Subcutaneous adipose tissue (tissue), 4 donors: ENCODE results near the gene PPP2R2C. TPM values are rescaled to one million over a fixed set of nuclear protein-coding genes. Genes with fewer than 3 reads are reported as not detected.

Experiments used
- total RNA-seq, 4 donors: library from RNA; depleted of rRNA; stranded (reverse); fragments of >200 nt; gene quantifications; one replicate each; pipeline ENCODE4 v1.1.0, GENCODE V29; 2016
- TF ChIP-seq, protein P1 (sequence below): fragments of 450-650 bp; IDR thresholded peaks from one replicate; pipeline ENCODE4 v1.5.1; 2016; ENCODE audit warnings: low read depth, mild to moderate bottlenecking, control low read depth, antibody characterized with exemption, moderate library complexity

Gene PPP2R2C
- total RNA-seq, 4 donors from 2014 or later: 0.17 to 2.0 (median 0.49) TPM; not detected in 1

- TF ChIP-seq, protein P1, sequence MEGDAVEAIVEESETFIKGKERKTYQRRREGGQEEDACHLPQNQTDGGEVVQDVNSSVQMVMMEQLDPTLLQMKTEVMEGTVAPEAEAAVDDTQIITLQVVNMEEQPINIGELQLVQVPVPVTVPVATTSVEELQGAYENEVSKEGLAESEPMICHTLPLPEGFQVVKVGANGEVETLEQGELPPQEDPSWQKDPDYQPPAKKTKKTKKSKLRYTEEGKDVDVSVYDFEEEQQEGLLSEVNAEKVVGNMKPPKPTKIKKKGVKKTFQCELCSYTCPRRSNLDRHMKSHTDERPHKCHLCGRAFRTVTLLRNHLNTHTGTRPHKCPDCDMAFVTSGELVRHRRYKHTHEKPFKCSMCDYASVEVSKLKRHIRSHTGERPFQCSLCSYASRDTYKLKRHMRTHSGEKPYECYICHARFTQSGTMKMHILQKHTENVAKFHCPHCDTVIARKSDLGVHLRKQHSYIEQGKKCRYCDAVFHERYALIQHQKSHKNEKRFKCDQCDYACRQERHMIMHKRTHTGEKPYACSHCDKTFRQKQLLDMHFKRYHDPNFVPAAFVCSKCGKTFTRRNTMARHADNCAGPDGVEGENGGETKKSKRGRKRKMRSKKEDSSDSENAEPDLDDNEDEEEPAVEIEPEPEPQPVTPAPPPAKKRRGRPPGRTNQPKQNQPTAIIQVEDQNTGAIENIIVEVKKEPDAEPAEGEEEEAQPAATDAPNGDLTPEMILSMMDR: no peak
Observed at GRCh38 chr4:6275351-6275750, 197.1 kb downstream of the PPP2R2C start.

GRCh38 chr4:6273661-6273990 lies 198.8 kb downstream of the PPP2R2C start:
- TF ChIP-seq, protein P1: no peak

- TF ChIP-seq, protein P1: no peak
Observed at GRCh38 chr4:6272863-6273660, 199.4 kb downstream of the PPP2R2C start.

DNA sequence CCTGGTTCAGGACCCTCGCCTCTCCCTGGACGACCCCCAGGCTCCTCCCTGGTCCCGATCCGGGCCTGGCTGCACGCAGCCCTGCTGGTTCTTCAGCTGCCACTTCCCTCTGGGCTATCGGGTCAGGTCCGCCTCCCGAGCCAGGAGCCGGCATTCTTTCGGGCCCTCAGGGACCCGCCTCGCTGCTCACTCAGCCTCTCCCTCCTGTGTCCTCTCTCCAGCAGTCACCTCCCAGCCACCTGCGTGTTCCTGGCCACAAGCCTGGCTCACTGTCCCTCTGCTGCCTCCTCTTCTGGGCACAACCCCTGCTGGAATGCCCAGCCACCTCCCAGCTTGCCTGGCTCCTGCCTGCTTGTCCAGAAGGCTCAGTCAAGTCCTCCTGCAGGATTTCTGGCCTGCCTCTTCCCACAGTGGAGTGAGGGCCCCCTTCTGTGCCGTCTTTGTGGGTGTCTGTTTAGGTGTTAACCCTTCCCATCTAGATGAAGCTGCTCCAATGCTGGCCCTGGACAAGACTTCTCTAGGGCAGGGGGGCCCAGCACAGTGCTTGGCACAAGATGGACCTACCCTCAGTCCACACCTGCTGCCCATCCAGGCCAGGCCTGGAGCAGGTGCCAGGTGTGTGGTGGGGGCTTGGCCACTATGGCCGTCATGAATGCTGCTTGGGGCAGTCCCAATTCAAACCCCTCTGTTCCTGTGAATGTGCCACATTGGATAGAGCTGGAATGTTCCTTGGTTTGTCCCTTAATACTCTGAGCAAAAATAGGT lies 200.5 kb downstream of the PPP2R2C start:
- TF ChIP-seq, protein P1: no peak

DNA sequence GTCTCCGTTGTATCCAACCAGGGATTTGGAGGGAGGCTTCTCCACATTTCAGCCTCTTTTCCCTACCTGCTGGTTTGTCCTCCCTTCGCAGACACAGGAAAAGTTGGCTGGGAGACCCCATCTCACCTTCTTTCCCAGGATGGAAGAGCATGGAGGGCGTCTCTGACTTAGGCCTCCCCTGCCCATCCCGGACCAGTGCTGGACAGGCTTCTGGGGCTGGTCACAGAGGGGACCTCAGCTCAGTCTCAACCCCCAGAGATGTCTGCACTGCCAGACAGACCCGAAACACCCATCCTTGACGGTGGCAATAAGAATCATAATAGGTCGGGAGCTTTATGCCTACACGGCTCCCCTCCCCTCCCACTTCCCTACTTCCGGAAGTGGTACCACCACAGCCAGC lies 201.2 kb downstream of the PPP2R2C start:
- TF ChIP-seq, protein P1: no peak

GRCh38 chr4:6270636-6271121 lies 201.7 kb downstream of the PPP2R2C start:
- TF ChIP-seq, protein P1: no peak

Other genes with a start within 250 kb of the PPP2R2C start
- 10 to 100 TPM; 36.6 to 41.8 (median 40.0) TPM for gene WFS1, start 202.8 kb downstream of the PPP2R2C start, total RNA-seq
- 10 to 100 TPM; 26.6 to 55.5 (median 31.7) TPM for gene MAN2B2, start 102.6 kb upstream of the PPP2R2C start, total RNA-seq
- gene MRFAP1, start 168.1 kb upstream of the PPP2R2C start, total RNA-seq: 100 to 1,000 TPM; 142 to 179 (median 163) TPM
- 1 to 10 TPM in 1 of 4 donors, not detected in 3; 3.4 TPM for gene S100P, start 221.3 kb upstream of the PPP2R2C start, total RNA-seq
- 10 to 100 TPM; 38.2 to 54.2 (median 44.6) TPM for gene MRFAP1L1, start 237.3 kb upstream of the PPP2R2C start, total RNA-seq
- 10 to 100 TPM in 3 of 4 donors, 1 to 10 TPM in 1; 6.4 to 15.3 (median 13.1) TPM for gene BLOC1S4, start 243.6 kb upstream of the PPP2R2C start, total RNA-seq